H1 (cell line): ENCODE data around the gene ASTN2. TPM values are rescaled to one million over a fixed set of nuclear protein-coding genes. Genes with fewer than 3 reads are reported as not detected.

Experiments
- CTCF ChIA-PET: fragments of 300-600 bp; sonication (Branson Sonifier 250); formaldehyde crosslinking; loops from one replicate; lab custom pipeline; 2021; ENCODE audit not compliant: partially characterized antibody; lab: Charles Lee
- POLR2A ChIA-PET: fragments of 300-600 bp; sonication (Branson Sonifier 250); formaldehyde crosslinking; loops from one replicate; lab custom pipeline; 2021; ENCODE audit warnings: inconsistent platforms; ENCODE audit not compliant: partially characterized antibody; lab: Charles Lee
- DNase-seq, 2 experiments: peaks; one replicate each; pipeline versions ENCODE4 v3.0.0 to v3.0.0-alpha.2; 2010 to 2022; ENCODE audit warnings: low spot score in 2 of 2, low read depth in 1 of 2, mixed read lengths in 1 of 2
- FAIRE-seq: peaks from 2 replicates; lab custom pipeline; 2011; peaks lifted over from hg19 to GRCh38; lab: Jason Lieb, UNC
- H2AFZ ChIP-seq: 2 replicates; pipeline ENCODE4 v1.8.1; 2012; ENCODE audit warnings: low read length, inconsistent platforms
- H2AK5ac ChIP-seq: 2 replicates; pipeline ENCODE4 v1.6.1; 2013; ENCODE audit warnings: low read depth, low read length
- H2BK120ac ChIP-seq: replicated peaks from 2 replicates; pipeline ENCODE3; 2013; ENCODE audit warnings: low read depth, low read length, inconsistent platforms
- H2BK12ac ChIP-seq: 2 replicates; pipeline ENCODE4 v1.6.1; 2013; ENCODE audit warnings: low read depth, low read length
- H2BK15ac ChIP-seq: 2 replicates; pipeline ENCODE4 v1.6.1; 2013; ENCODE audit warnings: low read length
- H2BK20ac ChIP-seq: 2 replicates; pipeline ENCODE4 v1.6.1; 2013; ENCODE audit warnings: low read length
- H2BK5ac ChIP-seq: 2 replicates; pipeline ENCODE4 v1.6.1; 2013; ENCODE audit warnings: low read depth, low read length
- H3K14ac ChIP-seq: 2 replicates; pipeline ENCODE4 v1.6.1; 2013; ENCODE audit warnings: inconsistent platforms; ENCODE audit not compliant: insufficient read length
- H3K18ac ChIP-seq: 2 replicates; pipeline ENCODE4 v1.6.1; 2013; ENCODE audit warnings: low read length; ENCODE audit errors: extremely low read depth
- H3K23ac ChIP-seq: 2 replicates; pipeline ENCODE4 v1.6.1; 2013; ENCODE audit warnings: inconsistent platforms; ENCODE audit not compliant: insufficient read length
- H3K23me2 ChIP-seq: 2 replicates; pipeline ENCODE4 v1.6.1; 2013; ENCODE audit warnings: low read depth, low read length
- H3K27ac ChIP-seq: 2 replicates; pipeline ENCODE4 v1.6.1; 2011; ENCODE audit warnings: low read depth, low read length, inconsistent platforms
- H3K27me3 ChIP-seq, 4 experiments: replicated peaks in 1 of 4; 1 replicate in 1 of 4; 2 replicates in 3 of 4; pipeline versions ENCODE4 v1.6.1 to v1.8.1; 2011 to 2013; ENCODE audit warnings: low read length in 3 of 4, mild to moderate bottlenecking in 3 of 4, inconsistent platforms in 2 of 4, mixed read lengths in 2 of 4, moderate library complexity in 1 of 4; ENCODE audit not compliant: control insufficient read depth in 3 of 4, insufficient read depth in 3 of 4; ENCODE audit errors: extremely low read depth in 1 of 4
- H3K36me3 ChIP-seq, 4 experiments: 2 replicates each; pipeline versions ENCODE4 v1.6.1 to v1.8.1; 2011 to 2013; ENCODE audit warnings: mild to moderate bottlenecking in 4 of 4, low read length in 3 of 4, moderate library complexity in 2 of 4, control low read depth in 1 of 4, inconsistent platforms in 1 of 4; ENCODE audit not compliant: insufficient read depth in 4 of 4, control insufficient read depth in 2 of 4
- H3K4ac ChIP-seq: replicated peaks from 2 replicates; pipeline ENCODE3; 2013; ENCODE audit warnings: low read length, low read depth, mixed read lengths, inconsistent platforms; ENCODE audit not compliant: insufficient read length
- H3K4me1 ChIP-seq, 4 experiments: replicated peaks in 1 of 4; 1 replicate in 1 of 4; 2 replicates in 3 of 4; pipeline versions ENCODE4 v1.6.1 to v1.8.1; 2011 to 2013; ENCODE audit warnings: low read length in 3 of 4, inconsistent platforms in 2 of 4, mixed read lengths in 1 of 4; ENCODE audit not compliant: insufficient read depth in 4 of 4, control insufficient read depth in 3 of 4
- H3K4me2 ChIP-seq, 2 experiments: 2 replicates each; pipeline versions ENCODE4 v1.6.1 to v1.8.1; 2011 to 2013; ENCODE audit warnings: low read depth in 2 of 2, low read length in 2 of 2, control low read depth in 1 of 2, inconsistent platforms in 1 of 2, mild to moderate bottlenecking in 1 of 2; ENCODE audit not compliant: insufficient read depth in 1 of 2
- H3K4me3 ChIP-seq, 4 experiments: fragments of 200-600, 300-600 bp in 1 of 4; sonication (generic), shearing (Covaris generic), sonication (Bioruptor Twin) in 1 of 4; 2 replicates each; pipeline versions ENCODE4 v1.5.1 to v1.8.1; 2011 to 2016; ENCODE audit warnings: low read length in 4 of 4, low read depth in 3 of 4, control low read depth in 2 of 4, inconsistent platforms in 2 of 4, mild to moderate bottlenecking in 2 of 4, mixed read lengths in 1 of 4, moderate library complexity in 1 of 4; ENCODE audit not compliant: insufficient read depth in 2 of 4; ENCODE audit errors: extremely low read depth in 1 of 4
- H3K56ac ChIP-seq: replicated peaks from 2 replicates; pipeline ENCODE3; 2013; ENCODE audit warnings: low read depth, mild to moderate bottlenecking, mixed read lengths, low read length, inconsistent platforms; ENCODE audit not compliant: insufficient read length
- H3K79me1 ChIP-seq: 2 replicates; pipeline ENCODE4 v1.6.1; 2013; ENCODE audit warnings: low read depth, low read length, control low read depth
- H3K79me2 ChIP-seq, 2 experiments: 2 replicates each; pipeline versions ENCODE4 v1.6.1 to v1.8.1; 2012 to 2013; ENCODE audit warnings: low read length in 2 of 2, mild to moderate bottlenecking in 2 of 2, inconsistent platforms in 1 of 2; ENCODE audit not compliant: insufficient read depth in 2 of 2, control insufficient read depth in 1 of 2
- H3K9ac ChIP-seq, 4 experiments: replicated peaks in 1 of 4; 1 replicate in 1 of 4; 2 replicates in 3 of 4; pipeline versions ENCODE4 v1.6.1 to v1.8.1; 2011 to 2013; ENCODE audit warnings: low read depth in 3 of 4, low read length in 3 of 4, control low read depth in 2 of 4, mild to moderate bottlenecking in 2 of 4, moderate library complexity in 2 of 4, inconsistent platforms in 1 of 4; ENCODE audit errors: extremely low read depth in 1 of 4
- H3K9me3 ChIP-seq, 2 experiments: 2 replicates each; pipeline versions ENCODE4 v1.6.1 to v1.8.1; 2012 to 2013; ENCODE audit warnings: mild to moderate bottlenecking in 2 of 2, moderate library complexity in 2 of 2, control low read depth in 1 of 2, inconsistent platforms in 1 of 2, low read depth in 1 of 2, low read length in 1 of 2, mixed read lengths in 1 of 2; ENCODE audit not compliant: insufficient read depth in 2 of 2
- H4K20me1 ChIP-seq, 2 experiments: replicated peaks in 1 of 2; 2 replicates each; pipeline versions ENCODE3 to v1.8.1; 2011 to 2013; ENCODE audit warnings: inconsistent platforms in 2 of 2, low read length in 2 of 2, mild to moderate bottlenecking in 1 of 2; ENCODE audit not compliant: insufficient read depth in 2 of 2, control insufficient read depth in 1 of 2
- H4K5ac ChIP-seq: 2 replicates; pipeline ENCODE4 v1.6.1; 2013; ENCODE audit warnings: low read length, low read depth, mixed read lengths, inconsistent platforms; ENCODE audit not compliant: insufficient read length
- H4K8ac ChIP-seq: 2 replicates; pipeline ENCODE4 v1.8.0; 2013; ENCODE audit warnings: mild to moderate bottlenecking, moderate library complexity, low read length, inconsistent platforms; ENCODE audit not compliant: insufficient read depth; ENCODE audit errors: extremely low read depth
- H4K91ac ChIP-seq: replicated peaks from 2 replicates; pipeline ENCODE3; 2013; ENCODE audit warnings: low read length, mixed read lengths, inconsistent platforms; ENCODE audit not compliant: insufficient read length
- CBX8 ChIP-seq: fragments of 300-800, 300-1000 bp; sonication (generic); IDR thresholded peaks from 2 replicates; pipeline ENCODE4 v1.7.1; 2016; ENCODE audit warnings: low read depth, low read length, borderline replicate concordance
- FOSL1 ChIP-seq: IDR thresholded peaks from 2 replicates; pipeline ENCODE4 v1.6.1; 2011; ENCODE audit warnings: mild to moderate bottlenecking, low read depth, low read length, moderate library complexity; ENCODE audit not compliant: insufficient read depth
- KDM5A ChIP-seq: fragments of 200-600 bp; IDR thresholded peaks from 2 replicates; pipeline ENCODE4 v1.7.1; 2012; ENCODE audit warnings: mild to moderate bottlenecking, low read length, inconsistent platforms, mixed read lengths
- NRF1 ChIP-seq: IDR thresholded peaks from 2 replicates; pipeline ENCODE4 v1.6.1; 2011; ENCODE audit warnings: mild to moderate bottlenecking, low read depth, low read length, improper control_type of control experiment
- POLR2A ChIP-seq, 2 experiments: IDR thresholded peaks; 1 replicate in 1 of 2; 2 replicates in 1 of 2; pipeline ENCODE4 v1.6.1; 2011; ENCODE audit warnings: low read depth in 2 of 2, low read length in 2 of 2, mild to moderate bottlenecking in 2 of 2; ENCODE audit errors: control extremely low read depth in 1 of 2
- POU5F1 ChIP-seq: IDR thresholded peaks from 2 replicates; pipeline ENCODE4 v1.6.1; 2011; ENCODE audit warnings: low read depth, mild to moderate bottlenecking, low read length, moderate library complexity
- RXRA ChIP-seq: IDR thresholded peaks from 2 replicates; pipeline ENCODE4 v1.6.1; 2011; ENCODE audit warnings: low read depth, mild to moderate bottlenecking, low read length, moderate library complexity; ENCODE audit not compliant: insufficient read depth
- SAP30 ChIP-seq: fragments of 300-600 bp; sonication (generic); IDR thresholded peaks from 2 replicates; pipeline ENCODE4 v1.7.1; 2012; ENCODE audit warnings: low read length, moderate library complexity, mild to moderate bottlenecking, inconsistent platforms; ENCODE audit not compliant: insufficient read depth, insufficient replicate concordance
- SIN3A ChIP-seq, 2 experiments: IDR thresholded peaks in 1 of 2; conservative IDR thresholded peaks in 1 of 2; 2 replicates each; pipeline ENCODE4 v1.6.1; 2011 to 2012; ENCODE audit warnings: low read length in 2 of 2, improper control_type of control experiment in 1 of 2, low read depth in 1 of 2, mild to moderate bottlenecking in 1 of 2
- SIRT6 ChIP-seq: IDR thresholded peaks from one replicate; pipeline ENCODE4 v1.7.1; 2012; ENCODE audit warnings: low read length, inconsistent platforms
- SUZ12 ChIP-seq: fragments of 200-600 bp; sonication (generic); IDR thresholded peaks from 2 replicates; pipeline ENCODE4 v1.6.1; 2012; ENCODE audit warnings: mild to moderate bottlenecking, inconsistent platforms, low read length, moderate library complexity, mixed read lengths
- polyA plus RNA-seq, 7 experiments: library from polyadenylated mRNA; depleted of rRNA in 3 of 7; stranded (reverse) in 5 of 7; unstranded in 2 of 7; fragments of >200 nt in 5 of 7; fragments of 200-250 nt in 2 of 7; gene quantifications; 1 replicate in 5 of 7; 2 replicates in 1 of 7; 4 replicates in 1 of 7; pipeline versions ENCODE4 v1.2.1 to v1.2.3, GENCODE V29; 2011 to 2013; ENCODE audit warnings: missing spikeins in 2 of 7, mixed read lengths in 2 of 7
- total RNA-seq: library from RNA; stranded (reverse); fragmentation: NEBNext Ultra II Directional; extraction: Animal tissue kit (Norgen Biotek cat#: 25700); gene quantifications from 2 replicates; pipeline ENCODE4 v1.2.1, GENCODE V29; 2021
- TF ChIP-seq, protein P1 (sequence below): IDR thresholded peaks from 2 replicates; pipeline ENCODE4 v1.6.1; 2012; ENCODE audit warnings: low read length, inconsistent platforms
- TF ChIP-seq, protein P2 (sequence below): IDR thresholded peaks from 2 replicates; pipeline ENCODE4 v1.6.1; 2012; ENCODE audit warnings: inconsistent platforms

The ASTN2 gene
- total and polyA plus RNA-seq, 2 of the 8 experiments (the other 6 are each of a cell fraction or from before 2014, with no cell fraction given): 8.2 to 13.7 TPM

DNA sequence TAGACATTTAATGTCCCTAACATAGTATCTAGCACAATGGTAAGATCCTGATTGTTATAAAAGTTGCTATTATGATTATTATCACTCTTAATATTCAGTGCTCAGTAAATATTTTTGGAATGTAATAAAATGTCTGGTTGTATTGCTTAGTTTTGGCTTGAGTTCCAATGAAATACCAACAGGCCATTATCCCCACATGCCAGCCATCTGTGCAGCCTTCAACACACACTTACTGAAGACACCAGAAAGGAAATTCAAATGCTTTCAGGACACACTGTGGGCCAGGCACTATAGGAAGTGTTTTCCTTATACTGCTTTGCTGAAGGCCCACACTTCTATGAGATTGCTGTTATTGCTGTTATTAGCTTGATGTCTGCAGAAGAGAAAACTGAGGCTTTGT is 570.2 kb downstream of the ASTN2 start:
- no peak overlapping the region for H3K27ac ChIP-seq
- H3K23me2 ChIP-seq: no peaks in the 10 kb centered on the region
- H2BK120ac ChIP-seq: no peak overlapping the region
- H3K18ac ChIP-seq: no peak overlapping the region
- no peak overlapping the region for H2AFZ ChIP-seq
- no peak overlapping the region for H2BK5ac ChIP-seq
- H3K9ac ChIP-seq: no peak overlapping the region
- no peak overlapping the region for H3K56ac ChIP-seq
- CTCF ChIA-PET: interaction anchor here (0.7 to 4.0 kb wide), 6 partner anchors 7 to 553 kb away, joined by 3 to 35 read pairs (median 8); no protein-coding TSS in a partner anchor
- no peak overlapping the region for H2BK20ac ChIP-seq
- FAIRE-seq (no peak), DNase-seq (no peak)
- H2BK12ac ChIP-seq: no peak overlapping the region
- H3K4me2 ChIP-seq: no peak overlapping the region
- no peak overlapping the region for H2BK15ac ChIP-seq
- no peaks in the 10 kb centered on the region for H4K20me1 ChIP-seq
- no peak overlapping the region for H4K8ac ChIP-seq
- no peak overlapping the region for H3K14ac ChIP-seq
- H2AK5ac ChIP-seq: no peak overlapping the region
- no peaks in the 10 kb centered on the region for H3K27me3 ChIP-seq
- H3K36me3 ChIP-seq: no peaks in the 10 kb centered on the region
- H3K4me1 ChIP-seq: peaks cover 0 to 13% (median 6%) of the 10 kb centered on the region in 4 experiments; a peak in 4 of 7 replicates
- no peak overlapping the region for H3K23ac ChIP-seq
- no peak overlapping the region for H3K4me3 ChIP-seq
- no peak overlapping the region for H4K5ac ChIP-seq
- H3K9me3 ChIP-seq: peaks cover 2 to 7% of the 10 kb centered on the region in 2 experiments; a peak in 1 of 4 replicates
- no peaks in the 10 kb centered on the region; the same call in 1 of the 2 replicates for H3K79me1 ChIP-seq
- H4K91ac ChIP-seq: no peak overlapping the region
- H3K4ac ChIP-seq: no peak overlapping the region
- no peak for TF ChIP-seq POLR2A (IDR thresholded peaks at IDR 0.05; ENCODE audit: control extremely low read depth in 1 of 2, low read depth in 2 of 2, low read length in 2 of 2)
- TF ChIP-seq SUZ12: no peak
- no peak for TF ChIP-seq SAP30
- no peak for TF ChIP-seq KDM5A
- TF ChIP-seq, protein P1, sequence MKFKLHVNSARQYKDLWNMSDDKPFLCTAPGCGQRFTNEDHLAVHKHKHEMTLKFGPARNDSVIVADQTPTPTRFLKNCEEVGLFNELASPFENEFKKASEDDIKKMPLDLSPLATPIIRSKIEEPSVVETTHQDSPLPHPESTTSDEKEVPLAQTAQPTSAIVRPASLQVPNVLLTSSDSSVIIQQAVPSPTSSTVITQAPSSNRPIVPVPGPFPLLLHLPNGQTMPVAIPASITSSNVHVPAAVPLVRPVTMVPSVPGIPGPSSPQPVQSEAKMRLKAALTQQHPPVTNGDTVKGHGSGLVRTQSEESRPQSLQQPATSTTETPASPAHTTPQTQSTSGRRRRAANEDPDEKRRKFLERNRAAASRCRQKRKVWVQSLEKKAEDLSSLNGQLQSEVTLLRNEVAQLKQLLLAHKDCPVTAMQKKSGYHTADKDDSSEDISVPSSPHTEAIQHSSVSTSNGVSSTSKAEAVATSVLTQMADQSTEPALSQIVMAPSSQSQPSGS: no peak
- TF ChIP-seq NRF1: no peak
- TF ChIP-seq CBX8: no peak
- no peak for TF ChIP-seq FOSL1
- no peak for TF ChIP-seq POU5F1
- TF ChIP-seq SIN3A (conservative IDR thresholded peaks at IDR 0.05 in 1 of 2, IDR thresholded peaks at IDR 0.05 in 1 of 2; ENCODE audit: low read depth in 1 of 2, low read length in 2 of 2): no peak
- TF ChIP-seq, protein P2, sequence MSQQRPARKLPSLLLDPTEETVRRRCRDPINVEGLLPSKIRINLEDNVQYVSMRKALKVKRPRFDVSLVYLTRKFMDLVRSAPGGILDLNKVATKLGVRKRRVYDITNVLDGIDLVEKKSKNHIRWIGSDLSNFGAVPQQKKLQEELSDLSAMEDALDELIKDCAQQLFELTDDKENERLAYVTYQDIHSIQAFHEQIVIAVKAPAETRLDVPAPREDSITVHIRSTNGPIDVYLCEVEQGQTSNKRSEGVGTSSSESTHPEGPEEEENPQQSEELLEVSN: no peak
- TF ChIP-seq SIRT6: no peak
- TF ChIP-seq RXRA: no peak
- TF ChIP-seq, all 59 proteins: peak for 0
- no peaks in the 10 kb centered on the region for H3K79me2 ChIP-seq
- POLR2A ChIA-PET: interaction anchor here (1.2 kb wide), 1 partner anchor 20 kb away, joined by 3 read pairs; no protein-coding TSS in a partner anchor
